ENCODE data around the gene ZNF778. TPM values are rescaled to one million over a fixed set of nuclear protein-coding genes. Genes with fewer than 3 reads are reported as not detected.
"Not testable (repeated sequence)": the region's sequence is repeated elsewhere in the genome, so short reads cannot be mapped to it uniquely, and the experiment has no call there.

Gene ZNF778
- polyA plus RNA-seq, 2 donors: 1.4 to 2.9 TPM

DNA sequence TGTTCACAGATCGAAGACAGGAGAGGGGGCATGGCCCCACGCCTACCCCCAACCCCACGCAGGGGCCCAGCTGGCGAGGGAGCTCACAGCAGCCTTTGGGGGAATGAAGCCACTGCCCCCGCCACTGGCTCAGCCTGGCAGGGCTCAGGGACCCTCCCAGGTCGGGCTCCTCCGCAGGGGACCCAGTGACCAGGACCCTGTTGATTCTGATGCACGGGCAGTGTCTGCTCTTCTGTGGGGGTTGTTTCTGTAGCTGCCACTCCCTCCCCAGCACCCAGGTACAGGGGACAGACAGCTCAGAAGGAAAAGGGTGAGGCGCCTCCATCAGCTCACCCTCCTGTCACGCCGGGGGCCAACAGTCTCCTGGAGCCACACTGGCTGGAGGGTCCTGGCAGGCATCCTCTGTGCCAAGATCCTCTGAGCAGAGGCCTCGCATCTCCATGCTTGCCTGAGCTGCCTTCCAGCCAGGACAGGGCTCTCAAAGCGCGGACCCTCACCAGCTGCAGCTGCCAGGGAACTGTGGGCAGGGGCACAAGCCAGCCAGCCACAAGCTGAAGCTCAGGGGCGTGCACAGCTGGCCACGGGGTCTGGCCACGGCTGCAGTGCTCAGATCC is 49.1 kb downstream of the ZNF778 start:
- 90 to 94% methylated on average over 17 of the region's 17 CpGs for WGBS, 2 donors
- Histone ChIP-seq H3K4me1 (ENCODE audit: control insufficient read depth in 2 of 2, insufficient read depth in 2 of 2, low read length in 1 of 2) (no peaks in the 10 kb centered on the region), H3K4me3 (ENCODE audit: low read depth in 1 of 2, low read length in 2 of 2) (no peak overlapping the region), H3K27ac (ENCODE audit: low read depth in 2 of 2, low read length in 1 of 2) (no peak overlapping the region), H3K27me3 (ENCODE audit: control insufficient read depth in 1 of 2, insufficient read depth in 2 of 2, low read length in 2 of 2) (no peaks in the 10 kb centered on the region), H3K9me3 (ENCODE audit: control insufficient read depth in 2 of 2, insufficient read depth in 1 of 2, low read depth in 1 of 2, low read length in 1 of 2) (peaks cover 0 to 2% of the 10 kb centered on the region in 2 donors), H3K36me3 (ENCODE audit: control insufficient read depth in 2 of 2, insufficient read depth in 2 of 2, low read length in 1 of 2) (peaks cover 8 to 25% of the 10 kb centered on the region in 2 donors)

DNA sequence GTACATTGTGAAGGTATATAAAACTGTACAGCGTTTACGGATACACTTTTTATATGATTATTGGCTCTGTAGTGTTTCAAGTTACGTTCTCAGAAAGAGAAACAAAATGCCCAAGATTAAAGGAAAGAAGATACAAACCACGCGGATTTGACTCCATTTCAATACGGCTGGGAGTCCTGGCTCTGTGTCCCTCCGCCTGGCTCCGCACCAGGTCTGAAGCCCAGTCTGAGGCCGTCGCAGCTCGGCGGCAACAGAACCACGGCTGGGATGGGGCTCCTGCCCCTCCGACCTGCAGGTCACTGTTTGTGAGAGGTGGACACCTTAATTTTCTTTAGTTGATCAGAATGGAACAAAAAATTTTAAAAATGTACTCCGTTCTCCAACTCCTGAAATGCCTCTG is 50.2 kb downstream of the ZNF778 start:
- peaks cover 8 to 25% of the 10 kb centered on the region in 2 donors for H3K36me3 ChIP-seq (ENCODE audit: control insufficient read depth in 2 of 2, insufficient read depth in 2 of 2, low read length in 1 of 2)
- not testable (repeated sequence) for H3K27me3 ChIP-seq (ENCODE audit: control insufficient read depth in 1 of 2, insufficient read depth in 2 of 2, low read length in 2 of 2); H3K27ac ChIP-seq (ENCODE audit: low read depth in 2 of 2, low read length in 1 of 2); H3K4me3 ChIP-seq (ENCODE audit: low read depth in 1 of 2, low read length in 2 of 2); H3K9me3 ChIP-seq (ENCODE audit: control insufficient read depth in 2 of 2, insufficient read depth in 1 of 2, low read depth in 1 of 2, low read length in 1 of 2); H3K4me1 ChIP-seq (ENCODE audit: control insufficient read depth in 2 of 2, insufficient read depth in 2 of 2, low read length in 1 of 2)
- WGBS, 2 donors: 91 to 94% methylated on average over 10 to 11 of the region's 15 CpGs

DNA sequence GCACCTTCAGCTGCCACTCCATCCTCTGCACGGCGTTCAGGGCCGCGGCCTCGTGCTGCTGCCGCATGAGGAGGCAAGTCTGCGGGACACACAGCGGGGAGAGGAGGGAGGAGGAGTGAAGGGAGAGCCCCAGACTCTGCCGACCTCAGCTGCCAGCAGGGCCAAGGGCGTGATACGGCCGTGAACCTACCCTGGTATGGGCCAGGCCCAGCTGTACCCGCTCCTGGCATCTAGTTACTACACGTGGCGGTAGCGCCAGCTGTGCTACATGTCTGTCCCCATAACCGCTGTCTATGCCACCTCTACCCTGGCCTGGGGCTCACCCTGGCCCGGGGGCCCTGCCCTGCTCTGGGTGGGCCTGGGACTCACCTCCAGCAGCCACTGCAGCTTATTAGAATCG is 51.1 kb downstream of the ZNF778 start:
- Histone ChIP-seq H3K4me3 (ENCODE audit: low read depth in 1 of 2, low read length in 2 of 2) (no peak overlapping the region), H3K36me3 (ENCODE audit: control insufficient read depth in 2 of 2, insufficient read depth in 2 of 2, low read length in 1 of 2) (peaks cover 8 to 25% of the 10 kb centered on the region in 2 donors), H3K9me3 (ENCODE audit: control insufficient read depth in 2 of 2, insufficient read depth in 1 of 2, low read depth in 1 of 2, low read length in 1 of 2) (no peaks in the 10 kb centered on the region), H3K27ac (ENCODE audit: low read depth in 2 of 2, low read length in 1 of 2) (no peak overlapping the region), H3K4me1 (ENCODE audit: control insufficient read depth in 2 of 2, insufficient read depth in 2 of 2, low read length in 1 of 2) (no peaks in the 10 kb centered on the region), H3K27me3 (ENCODE audit: control insufficient read depth in 1 of 2, insufficient read depth in 2 of 2, low read length in 2 of 2) (no peaks in the 10 kb centered on the region)
- WGBS, 2 donors: 93 to 96% methylated on average over 19 of the region's 19 CpGs

DNA sequence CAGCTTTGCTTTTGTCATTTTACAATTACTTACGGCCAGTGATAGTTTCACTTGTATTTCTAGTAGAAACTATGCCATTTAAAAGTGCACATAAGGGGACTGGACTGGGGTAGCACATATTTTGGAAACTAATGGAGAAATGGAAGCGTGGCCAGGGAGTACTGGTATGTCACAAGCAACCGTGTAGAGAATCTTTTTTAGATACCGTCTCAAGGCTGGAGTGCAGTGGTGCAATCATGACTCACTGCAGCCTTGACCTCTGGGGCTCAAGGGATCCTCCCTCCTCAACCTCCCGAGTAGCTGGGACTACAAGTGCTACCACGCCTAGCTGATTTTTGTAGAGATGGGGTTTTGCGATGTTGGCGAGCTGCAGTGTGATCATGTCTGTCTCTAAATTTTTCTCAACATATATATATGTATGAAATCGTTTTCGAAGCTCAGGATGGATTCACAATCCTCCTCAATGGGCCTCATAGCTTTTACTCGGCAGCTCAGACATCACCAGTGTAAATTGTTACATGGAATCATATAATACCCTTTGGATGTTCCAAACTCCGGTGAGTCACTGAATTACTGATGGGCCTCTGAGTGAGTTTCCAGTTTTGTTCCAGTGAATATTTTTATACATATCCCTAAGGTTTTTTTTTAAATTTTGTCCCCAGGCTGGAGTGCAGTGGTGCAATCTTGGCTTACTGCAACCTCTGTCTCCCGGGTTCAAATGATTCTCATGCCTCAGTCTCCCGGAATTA is 51.7 kb downstream of the ZNF778 start:
- Histone ChIP-seq H3K4me1 (ENCODE audit: control insufficient read depth in 2 of 2, insufficient read depth in 2 of 2, low read length in 1 of 2) (no peaks in the 10 kb centered on the region), H3K27ac (ENCODE audit: low read depth in 2 of 2, low read length in 1 of 2) (no peak overlapping the region), H3K27me3 (ENCODE audit: control insufficient read depth in 1 of 2, insufficient read depth in 2 of 2, low read length in 2 of 2) (no peaks in the 10 kb centered on the region), H3K9me3 (ENCODE audit: control insufficient read depth in 2 of 2, insufficient read depth in 1 of 2, low read depth in 1 of 2, low read length in 1 of 2) (no peaks in the 10 kb centered on the region), H3K4me3 (ENCODE audit: low read depth in 1 of 2, low read length in 2 of 2) (no peak overlapping the region), H3K36me3 (ENCODE audit: control insufficient read depth in 2 of 2, insufficient read depth in 2 of 2, low read length in 1 of 2) (peaks cover 9 to 31% of the 10 kb centered on the region in 2 donors)
- 86% methylated on average over 14 of the region's 14 CpGs for WGBS, 2 donors

DNA sequence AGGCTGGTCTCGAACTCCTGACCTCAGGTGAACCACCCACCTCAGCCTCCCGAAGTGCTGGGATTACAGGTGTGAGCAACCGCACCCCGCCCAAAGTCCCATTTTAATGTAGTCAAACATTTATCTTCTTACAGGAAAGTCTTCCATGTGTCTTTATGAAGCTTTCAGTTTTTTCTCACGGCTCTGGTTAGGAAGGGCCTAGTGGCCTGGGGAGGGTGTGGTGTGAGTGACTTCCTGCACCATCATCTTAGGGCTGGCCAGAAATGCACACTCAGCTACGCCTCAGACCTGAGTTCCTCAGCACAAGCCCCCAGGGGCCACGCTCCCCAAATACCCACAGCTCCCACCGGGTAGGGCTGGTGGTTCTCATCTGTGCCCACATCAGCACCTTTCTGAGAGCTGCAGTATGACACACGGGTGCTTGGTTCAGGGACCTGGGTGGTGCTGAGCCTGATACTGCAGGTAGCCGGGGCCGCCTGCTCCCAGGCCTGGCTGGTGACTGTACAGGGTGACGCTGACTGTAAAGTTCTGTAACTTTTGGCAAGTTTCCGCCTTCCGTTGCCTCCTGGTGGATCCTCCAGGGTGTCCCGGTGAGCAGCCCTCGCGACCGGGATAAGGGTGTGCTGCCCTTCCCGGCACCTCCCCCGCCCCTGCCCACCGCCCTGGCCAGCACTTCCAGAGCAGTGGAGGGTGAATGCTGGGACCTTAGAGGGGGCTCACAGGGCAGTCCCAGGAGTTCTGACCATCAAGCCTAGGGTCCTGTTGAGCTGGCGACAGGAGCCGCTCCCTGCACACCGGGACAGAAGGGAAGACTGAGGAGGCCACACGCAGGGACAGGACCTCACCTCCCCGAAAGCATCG is 52.5 kb downstream of the ZNF778 start:
- Histone ChIP-seq H3K36me3 (ENCODE audit: control insufficient read depth in 2 of 2, insufficient read depth in 2 of 2, low read length in 1 of 2) (peaks cover 14 to 37% of the 10 kb centered on the region in 2 donors), H3K4me3 (ENCODE audit: low read depth in 1 of 2, low read length in 2 of 2) (no peak overlapping the region), H3K4me1 (ENCODE audit: control insufficient read depth in 2 of 2, insufficient read depth in 2 of 2, low read length in 1 of 2) (no peaks in the 10 kb centered on the region), H3K27me3 (ENCODE audit: control insufficient read depth in 1 of 2, insufficient read depth in 2 of 2, low read length in 2 of 2) (no peaks in the 10 kb centered on the region), H3K9me3 (ENCODE audit: control insufficient read depth in 2 of 2, insufficient read depth in 1 of 2, low read depth in 1 of 2, low read length in 1 of 2) (no peaks in the 10 kb centered on the region), H3K27ac (ENCODE audit: low read depth in 2 of 2, low read length in 1 of 2) (no peak overlapping the region)
- WGBS, 2 donors: 92 to 93% methylated on average over 27 of the region's 27 CpGs

DNA sequence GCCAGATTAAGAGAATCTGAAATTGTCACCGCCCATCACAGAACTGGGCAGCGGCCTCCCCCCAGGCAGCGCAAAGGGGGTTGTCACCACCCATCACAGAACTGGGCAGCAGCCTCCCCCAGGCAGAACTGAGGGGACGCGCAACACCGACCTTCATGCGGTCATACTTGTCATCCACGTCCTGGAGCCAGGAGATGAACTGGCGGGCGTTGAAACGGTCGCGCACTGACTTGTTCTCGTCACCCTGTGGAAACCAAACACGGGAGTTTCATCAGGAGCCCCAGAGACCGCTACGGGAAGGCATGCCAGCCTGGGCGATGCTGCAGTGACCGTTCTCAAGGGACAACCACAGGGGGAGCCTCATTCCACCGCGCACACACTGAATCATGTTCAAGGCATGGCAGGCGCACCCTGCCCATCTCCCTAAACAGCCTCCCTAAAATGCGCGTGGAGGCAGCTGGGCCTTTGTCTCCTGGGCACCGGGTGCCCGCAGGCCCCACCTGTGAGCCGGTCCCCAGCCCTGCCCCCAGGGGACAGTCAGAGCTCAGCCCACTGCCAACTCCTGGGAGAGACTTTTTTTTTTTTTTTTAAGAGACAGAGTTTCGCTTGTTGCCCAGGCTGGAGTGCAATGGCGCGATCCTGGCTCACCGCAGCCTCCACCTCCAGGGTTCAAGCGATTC is 53.3 kb downstream of the ZNF778 start:
- no peaks in the 10 kb centered on the region for H3K4me1 ChIP-seq (ENCODE audit: control insufficient read depth in 2 of 2, insufficient read depth in 2 of 2, low read length in 1 of 2)
- no peaks in the 10 kb centered on the region for H3K9me3 ChIP-seq (ENCODE audit: control insufficient read depth in 2 of 2, insufficient read depth in 1 of 2, low read depth in 1 of 2, low read length in 1 of 2)
- no peaks in the 10 kb centered on the region for H3K27me3 ChIP-seq (ENCODE audit: control insufficient read depth in 1 of 2, insufficient read depth in 2 of 2, low read length in 2 of 2)
- H3K36me3 ChIP-seq (ENCODE audit: control insufficient read depth in 2 of 2, insufficient read depth in 2 of 2, low read length in 1 of 2): peaks cover 14 to 42% of the 10 kb centered on the region in 2 donors
- H3K4me3 ChIP-seq (ENCODE audit: low read depth in 1 of 2, low read length in 2 of 2): no peak overlapping the region
- 93 to 94% methylated on average over 32 of the region's 32 CpGs for WGBS, 2 donors
- H3K27ac ChIP-seq (ENCODE audit: low read depth in 2 of 2, low read length in 1 of 2): no peak overlapping the region

DNA sequence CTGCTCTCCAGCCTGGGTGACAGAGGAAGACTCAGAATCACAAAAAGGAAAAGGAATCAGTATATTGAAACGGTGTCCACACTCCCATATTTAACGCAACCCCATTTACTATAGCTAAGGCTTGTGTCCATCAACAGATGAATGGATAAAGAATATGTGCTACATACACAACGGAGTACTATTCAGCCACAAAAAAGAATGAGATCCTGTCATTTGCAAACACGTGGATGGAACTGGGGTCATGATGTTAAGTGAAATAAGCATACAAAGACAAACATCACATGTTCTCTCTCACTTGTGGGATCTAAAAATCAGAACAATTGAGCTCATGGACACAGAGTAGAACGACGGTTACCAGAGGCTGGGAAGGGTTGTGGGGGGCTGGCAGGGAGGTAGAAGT is 55.1 kb downstream of the ZNF778 start:
- H3K4me3 ChIP-seq (ENCODE audit: low read depth in 1 of 2, low read length in 2 of 2): no peak overlapping the region
- H3K9me3 ChIP-seq (ENCODE audit: control insufficient read depth in 2 of 2, insufficient read depth in 1 of 2, low read depth in 1 of 2, low read length in 1 of 2): no peaks in the 10 kb centered on the region
- WGBS, 2 donors: 95 to 97% methylated on average over 6 of the region's 6 CpGs
- no peak overlapping the region for H3K27ac ChIP-seq (ENCODE audit: low read depth in 2 of 2, low read length in 1 of 2)
- no peaks in the 10 kb centered on the region for H3K27me3 ChIP-seq (ENCODE audit: control insufficient read depth in 1 of 2, insufficient read depth in 2 of 2, low read length in 2 of 2)
- peaks cover 19 to 46% of the 10 kb centered on the region in 2 donors for H3K36me3 ChIP-seq (ENCODE audit: control insufficient read depth in 2 of 2, insufficient read depth in 2 of 2, low read length in 1 of 2)
- H3K4me1 ChIP-seq (ENCODE audit: control insufficient read depth in 2 of 2, insufficient read depth in 2 of 2, low read length in 1 of 2): no peaks in the 10 kb centered on the region

DNA sequence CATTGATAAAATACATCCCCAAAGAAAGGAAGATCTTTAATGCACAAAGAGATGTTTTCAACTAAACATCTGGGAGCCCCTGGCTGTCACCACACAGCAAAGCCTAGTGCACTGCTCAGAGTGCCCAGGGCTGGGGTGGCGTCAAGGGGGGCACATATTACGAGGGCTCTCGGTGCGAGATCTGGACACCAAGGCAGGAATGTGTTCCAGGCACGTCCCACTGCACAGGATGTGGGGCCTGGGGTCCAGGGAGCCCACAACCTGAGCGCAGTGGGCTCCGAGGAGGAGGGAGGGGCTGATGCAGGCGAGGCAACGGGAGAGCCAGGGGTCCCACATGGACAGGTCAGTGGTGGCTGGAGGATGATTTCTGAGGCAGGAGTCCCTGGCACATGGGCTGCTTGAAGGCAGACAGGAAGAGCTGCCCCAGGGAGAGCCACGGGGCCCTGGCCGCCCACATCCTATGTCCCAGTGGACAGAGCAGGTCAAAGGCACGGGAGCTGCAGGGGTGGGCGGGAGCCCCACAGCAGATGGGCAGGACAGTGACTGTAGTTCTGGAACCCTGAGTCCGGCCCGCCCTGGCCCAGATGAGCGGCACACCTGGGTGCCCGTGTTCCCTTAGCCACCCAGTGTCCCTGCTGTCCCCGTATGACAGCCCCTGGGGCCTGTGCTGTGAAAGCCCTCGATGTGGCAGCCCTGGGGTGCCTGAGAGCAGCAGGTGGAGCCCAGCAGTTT is 56.4 kb downstream of the ZNF778 start:
- Histone ChIP-seq H3K36me3 (ENCODE audit: control insufficient read depth in 2 of 2, insufficient read depth in 2 of 2, low read length in 1 of 2) (peaks cover 23 to 57% of the 10 kb centered on the region in 2 donors), H3K9me3 (ENCODE audit: control insufficient read depth in 2 of 2, insufficient read depth in 1 of 2, low read depth in 1 of 2, low read length in 1 of 2) (no peaks in the 10 kb centered on the region)
- WGBS, 2 donors: 90 to 96% methylated on average over 19 of the region's 19 CpGs

More for the DNA sequence above, 56.4 kb downstream of the ZNF778 start:
- no peaks in the 10 kb centered on the region for H3K4me1 ChIP-seq (ENCODE audit: control insufficient read depth in 2 of 2, insufficient read depth in 2 of 2, low read length in 1 of 2)
- H3K27me3 ChIP-seq (ENCODE audit: control insufficient read depth in 1 of 2, insufficient read depth in 2 of 2, low read length in 2 of 2): no peaks in the 10 kb centered on the region
- no peak overlapping the region for H3K27ac ChIP-seq (ENCODE audit: low read depth in 2 of 2, low read length in 1 of 2)
- H3K4me3 ChIP-seq (ENCODE audit: low read depth in 1 of 2, low read length in 2 of 2): no peak overlapping the region
